Activated CD4-positive, alpha-beta memory T cell treated with anti-CD3 and anti-CD28 coated beads for 36 hours (primary cell): ENCODE data around the gene CDC45. TPM values are rescaled to one million over a fixed set of nuclear protein-coding genes. Genes with fewer than 3 reads are reported as not detected.
"Not testable (repeated sequence)": the region's sequence is repeated elsewhere in the genome, so short reads cannot be mapped to it uniquely, and the experiment has no call there.

Source experiments
- CTCF ChIA-PET: fragments of 350-600 bp; sonication (Branson Sonifier 250); formaldehyde crosslinking; loops from one replicate; lab custom pipeline; 2021; ENCODE audit warnings: antibody characterized with exemption, inconsistent platforms; lab: Charles Lee
- POLR2A ChIA-PET: fragments of 350-600 bp; sonication (Branson Sonifier 250); formaldehyde crosslinking; loops from one replicate; lab custom pipeline; 2021; ENCODE audit warnings: antibody characterized with exemption; lab: Charles Lee
- DNase-seq: peaks from one replicate; pipeline ENCODE4 v3.0.0-alpha.2; 2020
- H3K27ac Mint-ChIP-seq: one replicate; pipeline ENCODE4 v1.8.0; 2021; ENCODE audit warnings: mixed read lengths
- H3K27me3 Mint-ChIP-seq: one replicate; pipeline ENCODE4 v1.8.0; 2021; ENCODE audit warnings: mixed read lengths
- H3K36me3 Mint-ChIP-seq: one replicate; pipeline ENCODE4 v1.8.0; 2021; ENCODE audit warnings: mixed read lengths
- H3K4me1 Mint-ChIP-seq: one replicate; pipeline ENCODE4 v1.8.0; 2021; ENCODE audit warnings: low read depth, mixed read lengths
- H3K4me3 Mint-ChIP-seq: one replicate; pipeline ENCODE4 v1.8.0; 2021; ENCODE audit warnings: mild to moderate bottlenecking, mixed read lengths
- H3K9me3 Mint-ChIP-seq: one replicate; pipeline ENCODE4 v1.8.0; 2021; ENCODE audit warnings: mixed read lengths
- intact Hi-C: fragments of 100-400 bp; cut with micrococcal nuclease; formaldehyde crosslinking; loops from one replicate; pipeline ENCODE4 v1.15.1; 2023
- total RNA-seq, 2 experiments: library from RNA; stranded (reverse); gene quantifications; one replicate each; pipeline ENCODE4 v1.2.3, GENCODE V29; 2021

Gene CDC45
- total RNA-seq, 2 experiments from 2014 or later, result 122 to 130 TPM

- H3K4me1 Mint-ChIP-seq, result peaks cover 17% of the 10 kb centered on the region
- H3K9me3 Mint-ChIP-seq, result no peaks in the 10 kb centered on the region
- DNase-seq, result no peak
- no peak overlapping the region for H3K4me3 Mint-ChIP-seq
- peaks cover 32% of the 10 kb centered on the region for H3K27me3 Mint-ChIP-seq
- POLR2A ChIA-PET, result no interaction called here
- peaks cover 4% of the 10 kb centered on the region for H3K36me3 Mint-ChIP-seq
- CTCF ChIA-PET, result interaction anchor here (0.7 kb wide), 1 partner anchor 103 kb away, joined by 4 read pairs; no protein-coding TSS in a partner anchor
- no peak overlapping the region for H3K27ac Mint-ChIP-seq
- intact Hi-C loops, result no loop called here
Measured at GRCh38 chr22:19526076-19526701, 46.5 kb downstream of the CDC45 start.

DNA sequence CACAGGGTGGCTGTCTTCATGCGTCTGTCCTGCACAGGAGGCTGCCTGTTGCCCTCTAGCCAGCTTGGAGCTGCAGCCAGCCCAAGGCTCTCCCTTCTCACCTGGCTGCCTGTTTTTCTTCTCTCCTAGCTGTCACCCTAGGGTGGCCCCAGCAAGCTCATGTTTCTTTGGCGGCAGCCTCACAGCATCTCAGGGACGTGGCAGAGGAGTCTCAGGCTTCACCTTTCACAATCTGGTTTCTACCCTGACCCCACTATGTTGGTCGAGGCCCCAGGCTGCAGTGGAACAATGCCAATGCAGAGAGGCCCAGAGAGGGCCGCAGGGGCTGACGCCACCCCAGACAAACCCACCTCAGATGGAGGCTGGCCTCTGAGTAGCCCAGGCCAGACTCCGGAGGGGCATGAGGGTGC lies 47.0 kb downstream of the CDC45 start:
- Mint-ChIP-seq H3K9me3 (no peaks in the 10 kb centered on the region), H3K27ac (no peak overlapping the region), H3K27me3 (peaks cover 32% of the 10 kb centered on the region), H3K4me1 (peaks cover 17% of the 10 kb centered on the region), H3K4me3 (no peak overlapping the region), H3K36me3 (peaks cover 3% of the 10 kb centered on the region)
- intact Hi-C loops, result no loop called here
- ChIA-PET CTCF (interaction anchor here (0.7 kb wide), 1 partner anchor 103 kb away, joined by 4 read pairs; no protein-coding TSS in a partner anchor), POLR2A (no interaction called here)
- DNase-seq, result no peak

DNA sequence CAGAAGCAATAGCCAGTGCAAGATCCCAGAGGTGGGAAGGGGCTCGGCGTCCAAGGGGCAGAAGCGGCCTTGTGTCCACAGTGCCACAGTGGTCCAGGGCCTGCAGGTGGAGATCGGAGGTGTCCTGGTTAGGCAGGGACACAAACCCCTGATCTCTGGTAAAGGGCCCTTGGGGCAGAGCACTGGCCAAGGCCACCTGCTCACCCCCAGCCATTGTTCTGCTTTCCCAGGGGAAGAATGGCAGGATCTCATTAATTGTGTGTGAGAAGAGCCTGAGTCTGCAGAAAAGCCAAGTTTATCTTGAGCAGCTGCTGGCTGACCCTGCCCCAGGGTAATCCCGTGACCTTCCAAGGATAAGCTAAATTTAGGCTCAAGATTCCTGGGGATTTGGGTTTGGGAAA lies 47.6 kb downstream of the CDC45 start:
- H3K9me3 Mint-ChIP-seq, result no peaks in the 10 kb centered on the region
- H3K27ac Mint-ChIP-seq, result no peak overlapping the region
- no peaks in the 10 kb centered on the region for H3K36me3 Mint-ChIP-seq
- no peak for DNase-seq
- ChIA-PET CTCF (interaction anchor here (0.7 to 1.0 kb wide), 2 partner anchors 102 to 103 kb away, joined by 3 to 4 read pairs; no protein-coding TSS in a partner anchor), POLR2A (no interaction called here)
- no peak overlapping the region for H3K4me3 Mint-ChIP-seq
- H3K27me3 Mint-ChIP-seq, result peaks cover 32% of the 10 kb centered on the region
- intact Hi-C loops, result no loop called here
- peaks cover 17% of the 10 kb centered on the region for H3K4me1 Mint-ChIP-seq

GRCh38 chr22:19527861-19528417 lies 48.2 kb downstream of the CDC45 start:
- H3K9me3 Mint-ChIP-seq, result no peaks in the 10 kb centered on the region
- H3K27me3 Mint-ChIP-seq, result peaks cover 32% of the 10 kb centered on the region
- H3K4me1 Mint-ChIP-seq, result peaks cover 14% of the 10 kb centered on the region
- POLR2A ChIA-PET, result no interaction called here
- no peak overlapping the region for H3K27ac Mint-ChIP-seq
- H3K4me3 Mint-ChIP-seq, result no peak overlapping the region
- DNase-seq, result no peak
- CTCF ChIA-PET, result interaction anchor here (1.0 kb wide), 1 partner anchor 102 kb away, joined by 3 read pairs; no protein-coding TSS in a partner anchor
- no peaks in the 10 kb centered on the region for H3K36me3 Mint-ChIP-seq
- intact Hi-C loops, result no loop called here

- no peak for DNase-seq
- ChIA-PET POLR2A (no interaction called here), CTCF (interaction anchor here (0.6 to 1.4 kb wide), 3 partner anchors 100 to 266 kb away, joined by 3 to 5 read pairs (median 3); no protein-coding TSS in a partner anchor)
- no peaks in the 10 kb centered on the region for H3K36me3 Mint-ChIP-seq
- H3K4me1 Mint-ChIP-seq, result peaks cover 3% of the 10 kb centered on the region
- no peak overlapping the region for H3K27ac Mint-ChIP-seq
- H3K4me3 Mint-ChIP-seq, result no peak overlapping the region
- no peaks in the 10 kb centered on the region for H3K9me3 Mint-ChIP-seq
- intact Hi-C loops, result no loop called here
- peaks cover 24% of the 10 kb centered on the region for H3K27me3 Mint-ChIP-seq
Measured at GRCh38 chr22:19529811-19530210, 50.1 kb downstream of the CDC45 start.

DNA sequence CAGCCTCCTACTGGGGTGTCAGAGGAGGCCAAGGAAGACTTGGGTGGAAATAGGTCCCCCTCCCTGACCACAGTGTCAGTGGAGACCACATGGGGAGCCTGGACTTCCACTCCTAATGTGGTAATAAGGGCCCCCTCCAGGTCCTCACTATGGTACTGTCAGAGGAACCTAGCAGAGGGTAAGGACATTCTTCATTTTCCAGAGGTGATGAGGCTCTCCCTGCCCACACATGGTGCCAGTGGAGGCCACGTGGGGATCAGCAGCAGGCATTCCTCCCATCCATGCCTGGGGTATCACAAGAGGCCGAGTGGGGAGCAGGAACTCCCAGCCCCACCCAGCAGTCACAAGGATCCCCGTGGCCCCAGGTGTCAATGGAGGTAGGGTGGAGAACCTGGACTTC lies 51.0 kb downstream of the CDC45 start:
- POLR2A ChIA-PET, result no interaction called here
- no peak overlapping the region for H3K27ac Mint-ChIP-seq
- H3K9me3 Mint-ChIP-seq, result no peaks in the 10 kb centered on the region
- no peak overlapping the region for H3K4me3 Mint-ChIP-seq
- intact Hi-C loops, result no loop called here
- H3K27me3 Mint-ChIP-seq, result peaks cover 20% of the 10 kb centered on the region
- CTCF ChIA-PET, result no interaction called here
- no peak for DNase-seq
- no peaks in the 10 kb centered on the region for H3K36me3 Mint-ChIP-seq
- no peaks in the 10 kb centered on the region for H3K4me1 Mint-ChIP-seq

- intact Hi-C loops, POLR2A ChIA-PET, DNase-seq, H3K4me3 Mint-ChIP-seq, H3K27ac Mint-ChIP-seq, H3K9me3 Mint-ChIP-seq, H3K4me1 Mint-ChIP-seq, H3K36me3 Mint-ChIP-seq, CTCF ChIA-PET: not testable (repeated sequence)
- peaks cover 15% of the 10 kb centered on the region for H3K27me3 Mint-ChIP-seq
Measured at GRCh38 chr22:19531327-19531726, 51.6 kb downstream of the CDC45 start.

DNA sequence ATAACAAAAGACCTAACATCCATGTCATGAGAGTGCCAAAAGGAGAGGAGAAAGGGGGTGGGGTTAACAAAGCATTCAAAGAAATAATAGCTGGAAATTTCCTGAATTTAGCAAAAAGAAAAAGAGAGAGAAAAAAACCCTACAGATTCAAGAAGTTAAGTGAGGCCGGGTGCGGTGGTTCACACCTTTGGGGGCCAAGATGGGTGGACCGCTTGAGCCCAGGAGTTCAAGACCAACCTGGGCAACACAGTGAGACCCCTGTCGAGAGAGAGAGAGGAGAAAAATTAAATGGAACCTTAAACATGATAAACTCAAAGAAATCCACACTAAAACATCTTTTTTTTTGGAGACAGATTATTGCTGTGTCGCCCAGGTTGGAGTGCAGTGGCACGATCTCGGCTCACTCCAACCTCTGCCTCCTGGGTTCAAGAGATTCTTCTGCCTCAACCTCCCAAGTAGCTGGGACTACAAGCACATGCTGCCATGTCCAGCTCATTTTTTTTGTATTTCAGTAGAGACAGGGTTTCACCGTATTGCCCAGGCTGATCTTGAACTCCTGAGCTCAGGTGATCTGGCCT lies 53.4 kb downstream of the CDC45 start:
- no peak for DNase-seq
- intact Hi-C loops, result no loop called here
- no peak overlapping the region for H3K4me3 Mint-ChIP-seq
- no peaks in the 10 kb centered on the region for H3K36me3 Mint-ChIP-seq
- ChIA-PET CTCF (interaction anchor here (1.2 kb wide), 1 partner anchor 96 kb away, joined by 4 read pairs; no protein-coding TSS in a partner anchor), POLR2A (no interaction called here)
- no peaks in the 10 kb centered on the region for H3K9me3 Mint-ChIP-seq
- H3K27ac Mint-ChIP-seq, result no peak overlapping the region
- H3K27me3 Mint-ChIP-seq, result peaks cover 9% of the 10 kb centered on the region
- H3K4me1 Mint-ChIP-seq, result no peaks in the 10 kb centered on the region

DNA sequence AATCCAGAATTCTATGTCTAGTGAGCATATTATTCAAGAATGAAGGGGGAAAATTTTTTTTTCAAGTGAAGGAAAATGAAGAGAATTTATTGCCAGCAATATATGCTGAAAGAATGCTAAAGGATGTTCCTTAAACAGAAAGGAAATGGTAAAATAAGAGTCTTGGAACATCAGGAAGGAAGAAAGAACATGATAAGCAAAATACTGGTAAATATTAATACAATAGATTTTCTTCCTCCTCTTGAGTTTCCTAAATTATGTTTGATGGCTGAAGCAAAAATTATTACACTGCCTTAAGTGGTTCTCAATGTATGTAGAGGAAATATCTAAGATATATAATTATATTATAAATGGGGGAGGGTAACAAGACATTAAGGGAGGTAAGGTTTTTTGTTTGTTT lies 54.1 kb downstream of the CDC45 start:
- peaks cover 13% of the 10 kb centered on the region for H3K27me3 Mint-ChIP-seq
- no peak for DNase-seq
- H3K27ac Mint-ChIP-seq, result no peak overlapping the region
- H3K4me1 Mint-ChIP-seq, result no peaks in the 10 kb centered on the region
- no peaks in the 10 kb centered on the region for H3K36me3 Mint-ChIP-seq
- POLR2A ChIA-PET, result no interaction called here
- CTCF ChIA-PET, result no interaction called here
- no peaks in the 10 kb centered on the region for H3K9me3 Mint-ChIP-seq
- intact Hi-C loops, result no loop called here
- H3K4me3 Mint-ChIP-seq, result no peak overlapping the region

GRCh38 chr22:19535001-19535400 lies 55.3 kb downstream of the CDC45 start:
- Mint-ChIP-seq H3K9me3 (no peaks in the 10 kb centered on the region), H3K27ac (no peak overlapping the region), H3K27me3 (peaks cover 13% of the 10 kb centered on the region), H3K36me3 (no peaks in the 10 kb centered on the region), H3K4me1 (no peaks in the 10 kb centered on the region), H3K4me3 (no peak overlapping the region)
- CTCF ChIA-PET, result no interaction called here
- POLR2A ChIA-PET, result no interaction called here
- intact Hi-C loops, result no loop called here
- no peak for DNase-seq

DNA sequence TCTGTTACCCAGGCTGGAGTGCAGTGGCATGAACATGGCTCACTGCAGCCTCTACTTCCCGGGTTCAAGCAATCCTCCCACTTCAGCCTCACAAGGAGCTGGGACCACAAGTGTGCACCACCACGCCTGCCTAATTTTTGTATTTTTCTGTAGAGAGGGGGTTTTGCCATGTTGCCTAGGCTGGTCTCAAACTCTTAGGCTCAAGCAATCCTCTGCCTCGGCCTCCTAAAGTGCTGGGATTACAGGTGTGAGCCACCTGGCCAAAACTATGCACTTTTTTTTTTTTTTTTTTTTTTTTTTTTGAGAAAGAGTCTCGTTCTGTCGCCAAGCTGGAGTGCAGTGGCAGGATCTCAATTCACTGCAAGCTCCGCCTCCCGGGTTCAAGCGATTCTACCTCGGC lies 56.8 kb downstream of the CDC45 start:
- DNase-seq, result no peak
- no peaks in the 10 kb centered on the region for H3K4me1 Mint-ChIP-seq
- ChIA-PET POLR2A (no interaction called here), CTCF (interaction anchor here (1.1 to 1.7 kb wide), 2 partner anchors 93 to 144 kb away, joined by 4 to 5 read pairs; no protein-coding TSS in a partner anchor)
- H3K36me3 Mint-ChIP-seq, result no peaks in the 10 kb centered on the region
- no peaks in the 10 kb centered on the region for H3K9me3 Mint-ChIP-seq
- no peak overlapping the region for H3K27ac Mint-ChIP-seq
- intact Hi-C loops, result no loop called here
- H3K4me3 Mint-ChIP-seq, result no peak overlapping the region
- peaks cover 13% of the 10 kb centered on the region for H3K27me3 Mint-ChIP-seq

DNA sequence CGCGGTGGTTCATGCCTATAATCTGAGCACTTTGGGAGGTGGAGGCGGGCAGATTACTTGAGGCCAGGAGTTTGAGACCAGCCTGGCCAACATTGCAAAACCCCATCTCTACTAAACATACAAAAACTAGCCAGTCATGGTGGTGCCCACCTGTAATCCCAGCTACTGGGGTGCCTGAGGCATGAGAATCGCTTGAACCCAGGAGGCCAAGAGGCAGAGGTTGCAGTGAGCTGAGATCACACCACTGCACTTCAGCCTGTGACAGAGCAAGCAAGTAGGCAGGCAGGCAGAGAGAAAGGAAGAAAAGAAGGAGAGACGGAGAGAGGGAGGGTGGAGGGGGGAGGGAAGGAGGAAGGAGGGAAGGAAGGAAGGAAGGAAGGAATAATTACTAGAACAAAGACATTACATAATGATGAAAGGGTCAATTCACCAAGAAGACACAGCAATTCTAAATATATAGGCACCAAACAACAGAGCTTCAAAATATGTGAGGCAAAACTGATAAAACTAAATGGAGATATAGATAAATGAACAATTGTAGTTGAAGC lies 58.3 kb downstream of the CDC45 start:
- Mint-ChIP-seq H3K27me3 (peaks cover 9% of the 10 kb centered on the region), H3K27ac (no peak overlapping the region), H3K9me3 (no peaks in the 10 kb centered on the region), H3K4me1 (no peaks in the 10 kb centered on the region), H3K36me3 (no peaks in the 10 kb centered on the region), H3K4me3 (no peak overlapping the region)
- intact Hi-C loops, result no loop called here
- no peak for DNase-seq
- CTCF ChIA-PET, result interaction anchor here (1.7 kb wide), 1 partner anchor 92 kb away, joined by 5 read pairs; no protein-coding TSS in a partner anchor
- POLR2A ChIA-PET, result no interaction called here
